H1 (cell line): ENCODE data around the gene DUSP3. TPM values are rescaled to one million over a fixed set of nuclear protein-coding genes. Genes with fewer than 3 reads are reported as not detected.

Experiments used
- CTCF ChIA-PET: fragments of 300-600 bp; sonication (Branson Sonifier 250); formaldehyde crosslinking; loops from one replicate; lab custom pipeline; 2021; ENCODE audit not compliant: partially characterized antibody; lab: Charles Lee
- POLR2A ChIA-PET: fragments of 300-600 bp; sonication (Branson Sonifier 250); formaldehyde crosslinking; loops from one replicate; lab custom pipeline; 2021; ENCODE audit warnings: inconsistent platforms; ENCODE audit not compliant: partially characterized antibody; lab: Charles Lee
- DNase-seq, 2 experiments: peaks; one replicate each; pipeline versions ENCODE4 v3.0.0 to v3.0.0-alpha.2; 2010 to 2022; ENCODE audit warnings: low spot score in 2 of 2, low read depth in 1 of 2, mixed read lengths in 1 of 2
- FAIRE-seq: peaks from 2 replicates; lab custom pipeline; 2011; peaks lifted over from hg19 to GRCh38; lab: Jason Lieb, UNC
- H2AFZ ChIP-seq: 2 replicates; pipeline ENCODE4 v1.8.1; 2012; ENCODE audit warnings: low read length, inconsistent platforms
- H2AK5ac ChIP-seq: 2 replicates; pipeline ENCODE4 v1.6.1; 2013; ENCODE audit warnings: low read depth, low read length
- H2BK120ac ChIP-seq: replicated peaks from 2 replicates; pipeline ENCODE3; 2013; ENCODE audit warnings: low read depth, low read length, inconsistent platforms
- H2BK12ac ChIP-seq: 2 replicates; pipeline ENCODE4 v1.6.1; 2013; ENCODE audit warnings: low read depth, low read length
- H2BK15ac ChIP-seq: 2 replicates; pipeline ENCODE4 v1.6.1; 2013; ENCODE audit warnings: low read length
- H2BK20ac ChIP-seq: 2 replicates; pipeline ENCODE4 v1.6.1; 2013; ENCODE audit warnings: low read length
- H2BK5ac ChIP-seq: 2 replicates; pipeline ENCODE4 v1.6.1; 2013; ENCODE audit warnings: low read depth, low read length
- H3K14ac ChIP-seq: 2 replicates; pipeline ENCODE4 v1.6.1; 2013; ENCODE audit warnings: inconsistent platforms; ENCODE audit not compliant: insufficient read length
- H3K18ac ChIP-seq: 2 replicates; pipeline ENCODE4 v1.6.1; 2013; ENCODE audit warnings: low read length; ENCODE audit errors: extremely low read depth
- H3K23ac ChIP-seq: 2 replicates; pipeline ENCODE4 v1.6.1; 2013; ENCODE audit warnings: inconsistent platforms; ENCODE audit not compliant: insufficient read length
- H3K23me2 ChIP-seq: 2 replicates; pipeline ENCODE4 v1.6.1; 2013; ENCODE audit warnings: low read depth, low read length
- H3K27ac ChIP-seq: 2 replicates; pipeline ENCODE4 v1.6.1; 2011; ENCODE audit warnings: low read depth, low read length, inconsistent platforms
- H3K27me3 ChIP-seq, 4 experiments: replicated peaks in 1 of 4; 1 replicate in 1 of 4; 2 replicates in 3 of 4; pipeline versions ENCODE4 v1.6.1 to v1.8.1; 2011 to 2013; ENCODE audit warnings: low read length in 3 of 4, mild to moderate bottlenecking in 3 of 4, inconsistent platforms in 2 of 4, mixed read lengths in 2 of 4, moderate library complexity in 1 of 4; ENCODE audit not compliant: control insufficient read depth in 3 of 4, insufficient read depth in 3 of 4; ENCODE audit errors: extremely low read depth in 1 of 4
- H3K36me3 ChIP-seq, 4 experiments: 2 replicates each; pipeline versions ENCODE4 v1.6.1 to v1.8.1; 2011 to 2013; ENCODE audit warnings: mild to moderate bottlenecking in 4 of 4, low read length in 3 of 4, moderate library complexity in 2 of 4, control low read depth in 1 of 4, inconsistent platforms in 1 of 4; ENCODE audit not compliant: insufficient read depth in 4 of 4, control insufficient read depth in 2 of 4
- H3K4ac ChIP-seq: replicated peaks from 2 replicates; pipeline ENCODE3; 2013; ENCODE audit warnings: low read length, low read depth, mixed read lengths, inconsistent platforms; ENCODE audit not compliant: insufficient read length
- H3K4me1 ChIP-seq, 4 experiments: replicated peaks in 1 of 4; 1 replicate in 1 of 4; 2 replicates in 3 of 4; pipeline versions ENCODE4 v1.6.1 to v1.8.1; 2011 to 2013; ENCODE audit warnings: low read length in 3 of 4, inconsistent platforms in 2 of 4, mixed read lengths in 1 of 4; ENCODE audit not compliant: insufficient read depth in 4 of 4, control insufficient read depth in 3 of 4
- H3K4me2 ChIP-seq, 2 experiments: 2 replicates each; pipeline versions ENCODE4 v1.6.1 to v1.8.1; 2011 to 2013; ENCODE audit warnings: low read depth in 2 of 2, low read length in 2 of 2, control low read depth in 1 of 2, inconsistent platforms in 1 of 2, mild to moderate bottlenecking in 1 of 2; ENCODE audit not compliant: insufficient read depth in 1 of 2
- H3K4me3 ChIP-seq, 4 experiments: fragments of 200-600, 300-600 bp in 1 of 4; sonication (generic), shearing (Covaris generic), sonication (Bioruptor Twin) in 1 of 4; 2 replicates each; pipeline versions ENCODE4 v1.5.1 to v1.8.1; 2011 to 2016; ENCODE audit warnings: low read length in 4 of 4, low read depth in 3 of 4, control low read depth in 2 of 4, inconsistent platforms in 2 of 4, mild to moderate bottlenecking in 2 of 4, mixed read lengths in 1 of 4, moderate library complexity in 1 of 4; ENCODE audit not compliant: insufficient read depth in 2 of 4; ENCODE audit errors: extremely low read depth in 1 of 4
- H3K56ac ChIP-seq: replicated peaks from 2 replicates; pipeline ENCODE3; 2013; ENCODE audit warnings: low read depth, mild to moderate bottlenecking, mixed read lengths, low read length, inconsistent platforms; ENCODE audit not compliant: insufficient read length
- H3K79me1 ChIP-seq: 2 replicates; pipeline ENCODE4 v1.6.1; 2013; ENCODE audit warnings: low read depth, low read length, control low read depth
- H3K79me2 ChIP-seq, 2 experiments: 2 replicates each; pipeline versions ENCODE4 v1.6.1 to v1.8.1; 2012 to 2013; ENCODE audit warnings: low read length in 2 of 2, mild to moderate bottlenecking in 2 of 2, inconsistent platforms in 1 of 2; ENCODE audit not compliant: insufficient read depth in 2 of 2, control insufficient read depth in 1 of 2
- H3K9ac ChIP-seq, 4 experiments: replicated peaks in 1 of 4; 1 replicate in 1 of 4; 2 replicates in 3 of 4; pipeline versions ENCODE4 v1.6.1 to v1.8.1; 2011 to 2013; ENCODE audit warnings: low read depth in 3 of 4, low read length in 3 of 4, control low read depth in 2 of 4, mild to moderate bottlenecking in 2 of 4, moderate library complexity in 2 of 4, inconsistent platforms in 1 of 4; ENCODE audit errors: extremely low read depth in 1 of 4
- H3K9me3 ChIP-seq, 2 experiments: 2 replicates each; pipeline versions ENCODE4 v1.6.1 to v1.8.1; 2012 to 2013; ENCODE audit warnings: mild to moderate bottlenecking in 2 of 2, moderate library complexity in 2 of 2, control low read depth in 1 of 2, inconsistent platforms in 1 of 2, low read depth in 1 of 2, low read length in 1 of 2, mixed read lengths in 1 of 2; ENCODE audit not compliant: insufficient read depth in 2 of 2
- H4K20me1 ChIP-seq, 2 experiments: replicated peaks in 1 of 2; 2 replicates each; pipeline versions ENCODE3 to v1.8.1; 2011 to 2013; ENCODE audit warnings: inconsistent platforms in 2 of 2, low read length in 2 of 2, mild to moderate bottlenecking in 1 of 2; ENCODE audit not compliant: insufficient read depth in 2 of 2, control insufficient read depth in 1 of 2
- H4K5ac ChIP-seq: 2 replicates; pipeline ENCODE4 v1.6.1; 2013; ENCODE audit warnings: low read length, low read depth, mixed read lengths, inconsistent platforms; ENCODE audit not compliant: insufficient read length
- H4K8ac ChIP-seq: 2 replicates; pipeline ENCODE4 v1.8.0; 2013; ENCODE audit warnings: mild to moderate bottlenecking, moderate library complexity, low read length, inconsistent platforms; ENCODE audit not compliant: insufficient read depth; ENCODE audit errors: extremely low read depth
- H4K91ac ChIP-seq: replicated peaks from 2 replicates; pipeline ENCODE3; 2013; ENCODE audit warnings: low read length, mixed read lengths, inconsistent platforms; ENCODE audit not compliant: insufficient read length
- CTCF ChIP-seq, 3 experiments: IDR thresholded peaks; 1 replicate in 2 of 3; 2 replicates in 1 of 3; pipeline versions ENCODE4 v1.5.1 to v1.6.1; 2011; ENCODE audit warnings: low read length in 3 of 3, mild to moderate bottlenecking in 3 of 3, inconsistent platforms in 2 of 3, low read depth in 1 of 3, moderate library complexity in 1 of 3; ENCODE audit not compliant: insufficient read depth in 1 of 3; ENCODE audit errors: control extremely low read depth in 1 of 3
- POU5F1 ChIP-seq: IDR thresholded peaks from 2 replicates; pipeline ENCODE4 v1.6.1; 2011; ENCODE audit warnings: low read depth, mild to moderate bottlenecking, low read length, moderate library complexity
- RAD21 ChIP-seq, 2 experiments: IDR thresholded peaks in 1 of 2; conservative IDR thresholded peaks in 1 of 2; 2 replicates each; pipeline ENCODE4 v1.6.1; 2011; ENCODE audit warnings: low read depth in 2 of 2, low read length in 2 of 2, improper control_type of control experiment in 1 of 2, inconsistent platforms in 1 of 2, mild to moderate bottlenecking in 1 of 2, moderate library complexity in 1 of 2
- WGBS, 2 experiments: shearing (Covaris generic) in 1 of 2; methylation state at CpG; one replicate each; pipeline versions ENCODE4 v1.1.6 to v1.1.7; 2013 to 2015; ENCODE audit warnings: low lambda C conversion rate in 2 of 2, mixed read lengths in 2 of 2, inconsistent platforms in 1 of 2, low coverage in 1 of 2, missing lambda C conversion rate in 1 of 2; ENCODE audit not compliant: insufficient replicate concordance in 2 of 2, insufficient coverage in 1 of 2, insufficient read length in 1 of 2; ENCODE audit errors: extremely low coverage in 1 of 2, missing lambda C conversion rate in 1 of 2; 5-methylcytosine and 5-hydroxymethylcytosine counted together
- polyA plus RNA-seq, 7 experiments: library from polyadenylated mRNA; depleted of rRNA in 3 of 7; stranded (reverse) in 5 of 7; unstranded in 2 of 7; fragments of >200 nt in 5 of 7; fragments of 200-250 nt in 2 of 7; gene quantifications; 1 replicate in 5 of 7; 2 replicates in 1 of 7; 4 replicates in 1 of 7; pipeline versions ENCODE4 v1.2.1 to v1.2.3, GENCODE V29; 2011 to 2013; ENCODE audit warnings: missing spikeins in 2 of 7, mixed read lengths in 2 of 7
- total RNA-seq: library from RNA; stranded (reverse); fragmentation: NEBNext Ultra II Directional; extraction: Animal tissue kit (Norgen Biotek cat#: 25700); gene quantifications from 2 replicates; pipeline ENCODE4 v1.2.1, GENCODE V29; 2021

DUSP3 gene
- total and polyA plus RNA-seq, 2 of the 8 experiments (the other 6 are each of a cell fraction or from before 2014, with no cell fraction given) = 15.1 to 21.2 TPM

GRCh38 chr17:43790311-43790940 is 11.6 kb upstream of the DUSP3 start:
- H2AFZ ChIP-seq = 0 out of 2 replicates have a peak overlapping the region, but pooled peaks have one; percentile 45
- CTCF ChIA-PET = interaction anchor here (0.6 to 2.4 kb wide), 29 partner anchors 8 to 365 kb away, joined by 3 to 26 read pairs (median 3); partner anchors contain the start of genes CD300LG and CFAP97D1
- no peak overlapping the region for H4K91ac ChIP-seq
- peak; percentile 72 to 78 (median 75) for TF ChIP-seq CTCF (IDR thresholded peaks at IDR 0.05; ENCODE audit: control extremely low read depth in 1 of 3, insufficient read depth in 1 of 3, low read depth in 1 of 3, low read length in 3 of 3)
- TF ChIP-seq POU5F1 = no peak
- TF ChIP-seq RAD21 (IDR thresholded peaks at IDR 0.05 in 1 of 2, conservative IDR thresholded peaks at IDR 0.05 in 1 of 2; ENCODE audit: low read depth in 2 of 2, low read length in 2 of 2) = peak; percentile 80 to 85
- TF ChIP-seq, all 59 proteins: peak for 2
- H4K8ac ChIP-seq = no peak overlapping the region; the same call in 1 of the 2 replicates
- H3K23ac ChIP-seq = no peak overlapping the region
- no peak for FAIRE-seq
- no peaks in the 10 kb centered on the region for H3K36me3 ChIP-seq
- DNase-seq = peak in 1 of 2 experiments; percentile 58
- H3K79me2 ChIP-seq = no peaks in the 10 kb centered on the region
- no peak overlapping the region for H4K5ac ChIP-seq
- POLR2A ChIA-PET = interaction anchor here (1.0 to 2.6 kb wide), 5 partner anchors 10 to 56 kb away, joined by 3 to 8 read pairs (median 3); partner anchors contain the start of genes CD300LG and CFAP97D1
- no peak overlapping the region for H2AK5ac ChIP-seq
- no peaks in the 10 kb centered on the region for H4K20me1 ChIP-seq
- no peaks in the 10 kb centered on the region for H3K23me2 ChIP-seq
- 81% methylated on average over 14 of the region's 14 CpGs; no CpG with 5 or more reads in 1 of the 2 experiments for WGBS, 2 experiments
- H3K79me1 ChIP-seq = no peaks in the 10 kb centered on the region
- H3K4me1 ChIP-seq = no peaks in the 10 kb centered on the region; a peak in 1 of 7 replicates
- H3K56ac ChIP-seq = no peak overlapping the region
- H2BK15ac ChIP-seq = no peak overlapping the region
- no peak overlapping the region for H3K4me3 ChIP-seq
- no peak overlapping the region for H3K14ac ChIP-seq
- H3K18ac ChIP-seq = no peak overlapping the region
- H3K9me3 ChIP-seq = no peaks in the 10 kb centered on the region
- no peak overlapping the region; the same call in 1 of the 2 replicates for H2BK5ac ChIP-seq
- no peak overlapping the region for H2BK20ac ChIP-seq
- no peak overlapping the region for H3K4me2 ChIP-seq
- no peak overlapping the region for H3K9ac ChIP-seq
- no peak overlapping the region for H3K27ac ChIP-seq
- H3K4ac ChIP-seq = no peak overlapping the region
- peak overlapping the region; percentile 4; the same call in 1 of the 2 replicates for H2BK12ac ChIP-seq
- H2BK120ac ChIP-seq = no peak overlapping the region
- no peaks in the 10 kb centered on the region for H3K27me3 ChIP-seq
